Measurements from ENCODE around the gene CRY2. TPM values are rescaled to one million over a fixed set of nuclear protein-coding genes. Genes with fewer than 3 reads are reported as not detected.

The CRY2 gene
- total and polyA plus RNA-seq, 8 donors: 15.3 to 29.4 (median 20.7) TPM

GRCh38 chr11:45880772-45881570, 33.7 kb downstream of the CRY2 start:
- DNase-seq (no peak), FAIRE-seq (no peak), ATAC-seq (no peak)
- Histone ChIP-seq H3K4me1 (no peaks in the 10 kb centered on the region), H3K9me3 (no peaks in the 10 kb centered on the region), H3K27me3 (no peaks in the 10 kb centered on the region), H3K27ac (no peak overlapping the region), H3K4me3 (no peak overlapping the region), H3K36me3 (peaks cover 0 to 15% (median 14%) of the 10 kb centered on the region in 3 donors)
- no peak for TF ChIP-seq CTCF (IDR thresholded peaks at IDR 0.05)
- intact Hi-C loops (cut with DNase I): no loop called here
- 89 to 90% methylated on average over 15 of the region's 15 CpGs for WGBS, 2 donors

- DNase-seq (peak in 1 of 6 donors; percentile 36), FAIRE-seq (no peak), ATAC-seq (no peak)
- 86% methylated on average over 6 of the region's 6 CpGs for WGBS, 2 donors
- no peak overlapping the region for H3K27ac ChIP-seq
- H3K36me3 ChIP-seq: peaks cover 0 to 15% (median 14%) of the 10 kb centered on the region in 3 donors
- TF ChIP-seq CTCF (IDR thresholded peaks at IDR 0.05): no peak
- H3K27me3 ChIP-seq: no peaks in the 10 kb centered on the region
- H3K9me3 ChIP-seq: no peaks in the 10 kb centered on the region
- no peak overlapping the region for H3K4me3 ChIP-seq
- intact Hi-C loops (cut with DNase I): no loop called here
- H3K4me1 ChIP-seq: no peaks in the 10 kb centered on the region
Observed at GRCh38 chr11:45881708-45882368, 34.6 kb downstream of the CRY2 start.

GRCh38 chr11:45884596-45885185, 37.4 kb downstream of the CRY2 start:
- WGBS, 2 donors: 88 to 91% methylated on average over 10 of the region's 10 CpGs
- H3K4me3 ChIP-seq: peak overlapping the region in 2 of 4 donors; percentile 45 to 63
- H3K36me3 ChIP-seq: peaks cover 0 to 14% (median 9%) of the 10 kb centered on the region in 3 donors
- DNase-seq (peak in 1 of 6 donors; percentile 34), ATAC-seq (peak in 1 of 4 donors; percentile 3), FAIRE-seq (no peak)
- H3K27ac ChIP-seq: no peak overlapping the region
- H3K27me3 ChIP-seq: no peaks in the 10 kb centered on the region
- H3K9me3 ChIP-seq: no peaks in the 10 kb centered on the region
- no peak for TF ChIP-seq CTCF (IDR thresholded peaks at IDR 0.05)
- intact Hi-C loops (cut with DNase I): no loop called here
- H3K4me1 ChIP-seq: no peaks in the 10 kb centered on the region

- peak within 1 kb of the TSS; percentile 29 to 63 (median 39) for H3K4me3 ChIP-seq
Observed at GRCh38 chr11:45885274-45885920, 38.1 kb downstream of the CRY2 start, which contains the start of gene MAPK8IP1. TSS of gene MAPK8IP1 (plus strand) at chr11:45885651. CDS start at chr11:45885821, 170 bp downstream.

More at GRCh38 chr11:45885274-45885920, 38.1 kb downstream of the CRY2 start, which contains the start of gene MAPK8IP1:
- H3K9me3 ChIP-seq: no peaks in the 10 kb centered on the region
- TF ChIP-seq CTCF (IDR thresholded peaks at IDR 0.05): no peak
- intact Hi-C loops (cut with DNase I): no loop called here
- peaks cover 0 to 13% (median 9%) of the 10 kb centered on the region in 3 donors for H3K36me3 ChIP-seq
- no peak for FAIRE-seq
- no peak within 1 kb of the TSS for H3K27ac ChIP-seq
- peak; percentile 54 to 87 (median 78) for DNase-seq
- H3K4me1 ChIP-seq: no peaks in the 10 kb centered on the region
- H3K27me3 ChIP-seq: no peaks in the 10 kb centered on the region
- 2% methylated on average over 27 to 73 of the region's 73 CpGs for WGBS, 2 donors
- ATAC-seq: peak; percentile 80 to 92 (median 88)

Data from pancreas (tissue), 10 donors.